PC-3 (cell line): ENCODE measurements around the gene C19orf81.

Experiments
- CTCF ChIP-seq: fragments of 300-600 bp; sonication (generic); conservative IDR thresholded peaks from 2 replicates; pipeline ENCODE4 v1.5.1; 2017; ENCODE audit warnings: antibody characterized with exemption, low read depth, mild to moderate bottlenecking, low read length
- EZH2 ChIP-seq: fragments of 300-600 bp; sonication (generic); IDR thresholded peaks from one replicate; pipeline ENCODE4 v1.6.1; 2017; ENCODE audit warnings: antibody characterized with exemption, mild to moderate bottlenecking, low read length; ENCODE audit not compliant: unreplicated experiment

DNA sequence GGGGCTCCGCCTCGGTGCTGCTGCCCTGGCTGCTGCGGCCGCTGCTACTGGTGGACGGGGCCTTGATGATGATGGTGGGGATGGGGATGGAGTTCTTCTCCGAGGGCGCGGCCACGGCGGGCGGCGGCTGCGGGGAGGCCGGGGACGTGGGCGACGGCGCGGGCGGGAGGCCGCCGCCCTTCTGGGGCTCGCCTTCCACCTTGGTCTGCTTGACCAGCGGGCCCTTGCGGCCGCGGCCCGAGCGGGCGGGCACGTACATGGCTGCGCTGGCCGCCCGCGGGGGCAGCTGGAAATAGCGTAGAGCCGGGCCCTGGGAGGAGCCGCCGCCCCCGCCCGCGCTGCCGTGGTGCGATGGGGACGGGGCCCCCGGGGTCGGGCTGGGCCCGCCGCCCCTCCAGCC, 19.2 kb downstream of the C19orf81 start:
- TF ChIP-seq CTCF (no peak), EZH2 (no peak)
